HEK293 (cell line): ENCODE data around the gene SIGLEC6.

Experiments used
- CTCF ChIA-PET: fragments of 350-600 bp; formaldehyde crosslinking; extraction: SDS; loops from one replicate; lab custom pipeline; 2021; ENCODE audit warnings: antibody characterized with exemption; lab: Yijun Ruan, JAX
- POLR2A ChIA-PET: fragments of 300-600 bp; formaldehyde crosslinking; extraction: SDS; loops from one replicate; lab custom pipeline; 2020; ENCODE audit warnings: antibody characterized with exemption, inconsistent platforms; lab: Yijun Ruan, JAX
- H3K27ac ChIP-seq: fragments of 200-500 bp; sonication (Bioruptor generic); 2 replicates; pipeline ENCODE4 v1.5.1; 2014; ENCODE audit warnings: low read depth, low read length, control low read depth, inconsistent platforms; ENCODE audit errors: extremely low read depth
- H3K36me3 ChIP-seq, 2 experiments: fragments of 200-500 bp in 1 of 2; sonication (Bioruptor generic) in 1 of 2; 1 replicate in 1 of 2; 2 replicates in 1 of 2; pipeline ENCODE4 v1.5.1; 2014 to 2017; ENCODE audit warnings: inconsistent platforms in 2 of 2, low read length in 2 of 2; ENCODE audit not compliant: control insufficient read depth in 2 of 2, insufficient read depth in 1 of 2
- H3K4me1 ChIP-seq: fragments of 200-500 bp; sonication (Bioruptor generic); 2 replicates; pipeline ENCODE4 v1.5.1; 2014; ENCODE audit warnings: mild to moderate bottlenecking, low read length, inconsistent platforms; ENCODE audit not compliant: control insufficient read depth, insufficient read depth
- H3K4me3 ChIP-seq: 2 replicates; pipeline ENCODE4 v1.5.1; 2011; ENCODE audit warnings: low read depth, mild to moderate bottlenecking, control low read depth, low read length, moderate library complexity
- H3K9me3 ChIP-seq: fragments of 200-500 bp; sonication (Bioruptor generic); 2 replicates; pipeline ENCODE4 v1.5.1; 2014; ENCODE audit warnings: low read depth, low read length, inconsistent platforms; ENCODE audit not compliant: control insufficient read depth, insufficient read depth
- HOXD13 ChIP-seq: sonication (generic); formaldehyde crosslinking; IDR thresholded peaks from 2 replicates; pipeline ENCODE4 v1.8.0; 2022; ENCODE audit warnings: missing genetic modification reagents, borderline replicate concordance
- PRDM1 ChIP-seq: fragments of 450-650 bp; formaldehyde crosslinking; IDR thresholded peaks from 2 replicates; pipeline ENCODE4; 2016; ENCODE audit warnings: missing biosample characterization, missing genetic modification characterization
- SCRT2 ChIP-seq: fragments of 450-650 bp; formaldehyde crosslinking; IDR thresholded peaks from 2 replicates; pipeline ENCODE4 v1.5.1; 2016; ENCODE audit warnings: missing biosample characterization, missing genetic modification characterization
- ZBTB1 ChIP-seq: fragments of 450-650 bp; formaldehyde crosslinking; IDR thresholded peaks from 2 replicates; pipeline ENCODE4 v1.5.1; 2016; ENCODE audit warnings: missing biosample characterization, missing genetic modification characterization
- ZFHX2 ChIP-seq: fragments of 450-650 bp; formaldehyde crosslinking; conservative IDR thresholded peaks from 2 replicates; pipeline ENCODE4 v1.5.1; 2016; ENCODE audit warnings: missing biosample characterization, missing genetic modification characterization
- ZNF140 ChIP-seq: fragments of 450-650 bp; formaldehyde crosslinking; IDR thresholded peaks from 2 replicates; pipeline ENCODE4 v1.5.1; 2016; ENCODE audit warnings: missing biosample characterization, missing genetic modification characterization
- ZNF2 ChIP-seq: fragments of 450-650 bp; formaldehyde crosslinking; IDR thresholded peaks from 2 replicates; pipeline ENCODE4 v1.5.1; 2016; ENCODE audit warnings: missing biosample characterization, missing genetic modification characterization
- ZNF555 ChIP-seq: fragments of 450-650 bp; formaldehyde crosslinking; conservative IDR thresholded peaks from 2 replicates; pipeline ENCODE4 v1.5.1; 2017; ENCODE audit warnings: missing biosample characterization, mild to moderate bottlenecking, missing genetic modification characterization, inconsistent platforms
- ZNF830 ChIP-seq: fragments of 450-650 bp; IDR thresholded peaks from 2 replicates; pipeline ENCODE4 v1.5.0; 2018; ENCODE audit warnings: missing biosample characterization, missing genetic modification characterization, low read depth, mild to moderate bottlenecking, moderate library complexity
- TF ChIP-seq, protein P1 (sequence below): fragments of 450-650 bp; formaldehyde crosslinking; IDR thresholded peaks from 2 replicates; pipeline ENCODE4 v1.5.1; 2016; ENCODE audit warnings: missing biosample characterization, missing genetic modification characterization
- TF ChIP-seq, protein P2 (sequence below): sonication (generic); formaldehyde crosslinking; IDR thresholded peaks from 2 replicates; pipeline ENCODE4 v1.8.1; 2022; ENCODE audit warnings: mild to moderate bottlenecking, moderate library complexity, missing genetic modification reagents

The SIGLEC6 gene

DNA sequence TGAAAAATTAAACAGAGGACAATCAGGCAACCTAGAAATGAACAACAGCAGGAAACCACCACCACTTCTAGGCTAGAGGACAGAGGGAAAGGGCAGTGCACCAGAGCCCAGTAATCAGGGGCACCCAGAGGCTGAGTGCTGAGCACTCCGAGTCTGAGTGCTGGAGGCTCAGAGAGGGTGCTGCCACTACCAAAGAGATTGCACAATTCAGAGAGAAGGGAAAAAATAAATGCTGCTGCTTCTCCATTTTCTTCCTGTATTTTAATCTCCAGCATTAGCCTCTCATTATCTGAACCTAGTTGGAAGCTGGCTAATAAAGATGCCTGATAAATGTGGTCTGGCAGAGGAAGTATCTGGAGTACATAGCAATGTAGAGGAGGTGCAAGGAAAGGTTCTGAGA lies 27.8 kb upstream of the SIGLEC6 start:
- TF ChIP-seq ZNF140 (no peak), ZBTB1 (tag by site-specific recombination) (no peak)
- TF ChIP-seq, all 188 proteins: peak for 0
- Histone ChIP-seq H3K36me3 (no peaks in the 10 kb centered on the region), H3K4me3 (no peak overlapping the region), H3K4me1 (no peaks in the 10 kb centered on the region), H3K9me3 (no peaks in the 10 kb centered on the region), H3K27ac (no peak overlapping the region)
- POLR2A ChIA-PET: no interaction called here
- CTCF ChIA-PET: no interaction called here

DNA sequence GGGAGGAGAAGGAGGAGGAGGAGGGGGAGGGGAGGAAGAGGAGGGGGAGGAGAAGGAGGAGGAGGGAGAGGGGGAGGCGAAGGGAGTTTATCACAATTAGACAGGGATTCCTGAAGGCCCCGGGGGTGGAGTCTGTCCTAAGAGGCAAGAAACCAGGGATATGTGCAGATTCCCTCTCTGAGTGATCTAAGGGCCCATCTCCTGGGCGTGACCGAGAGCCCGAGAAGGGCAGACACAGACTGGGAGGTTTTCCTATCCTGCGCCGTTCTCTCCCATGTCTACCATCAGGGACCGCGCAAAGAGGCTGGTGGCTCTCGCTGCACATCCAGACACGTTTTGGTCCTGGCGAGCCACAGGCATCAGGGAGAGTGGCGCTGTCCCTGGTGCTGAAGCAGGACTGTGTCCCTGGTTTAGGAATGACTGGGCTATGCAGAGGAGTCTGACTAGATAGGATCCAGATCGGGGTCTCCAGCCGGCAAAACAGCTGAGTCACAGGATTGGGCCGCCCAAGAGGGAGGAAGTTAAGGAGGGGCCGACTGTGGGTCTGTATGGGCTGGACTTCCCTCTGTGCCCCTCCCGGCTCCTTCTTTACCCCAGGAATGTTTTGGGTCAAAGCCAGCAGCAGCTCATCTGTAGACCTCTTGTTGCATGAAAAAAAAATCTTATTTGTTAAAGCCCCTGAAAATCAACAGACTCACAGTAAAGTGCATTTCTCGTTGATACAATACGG lies 21.7 kb upstream of the SIGLEC6 start:
- no peaks in the 10 kb centered on the region for H3K36me3 ChIP-seq
- no peak overlapping the region for H3K4me3 ChIP-seq
- H3K4me1 ChIP-seq: no peaks in the 10 kb centered on the region
- POLR2A ChIA-PET: no interaction called here
- TF ChIP-seq, protein P1, sequence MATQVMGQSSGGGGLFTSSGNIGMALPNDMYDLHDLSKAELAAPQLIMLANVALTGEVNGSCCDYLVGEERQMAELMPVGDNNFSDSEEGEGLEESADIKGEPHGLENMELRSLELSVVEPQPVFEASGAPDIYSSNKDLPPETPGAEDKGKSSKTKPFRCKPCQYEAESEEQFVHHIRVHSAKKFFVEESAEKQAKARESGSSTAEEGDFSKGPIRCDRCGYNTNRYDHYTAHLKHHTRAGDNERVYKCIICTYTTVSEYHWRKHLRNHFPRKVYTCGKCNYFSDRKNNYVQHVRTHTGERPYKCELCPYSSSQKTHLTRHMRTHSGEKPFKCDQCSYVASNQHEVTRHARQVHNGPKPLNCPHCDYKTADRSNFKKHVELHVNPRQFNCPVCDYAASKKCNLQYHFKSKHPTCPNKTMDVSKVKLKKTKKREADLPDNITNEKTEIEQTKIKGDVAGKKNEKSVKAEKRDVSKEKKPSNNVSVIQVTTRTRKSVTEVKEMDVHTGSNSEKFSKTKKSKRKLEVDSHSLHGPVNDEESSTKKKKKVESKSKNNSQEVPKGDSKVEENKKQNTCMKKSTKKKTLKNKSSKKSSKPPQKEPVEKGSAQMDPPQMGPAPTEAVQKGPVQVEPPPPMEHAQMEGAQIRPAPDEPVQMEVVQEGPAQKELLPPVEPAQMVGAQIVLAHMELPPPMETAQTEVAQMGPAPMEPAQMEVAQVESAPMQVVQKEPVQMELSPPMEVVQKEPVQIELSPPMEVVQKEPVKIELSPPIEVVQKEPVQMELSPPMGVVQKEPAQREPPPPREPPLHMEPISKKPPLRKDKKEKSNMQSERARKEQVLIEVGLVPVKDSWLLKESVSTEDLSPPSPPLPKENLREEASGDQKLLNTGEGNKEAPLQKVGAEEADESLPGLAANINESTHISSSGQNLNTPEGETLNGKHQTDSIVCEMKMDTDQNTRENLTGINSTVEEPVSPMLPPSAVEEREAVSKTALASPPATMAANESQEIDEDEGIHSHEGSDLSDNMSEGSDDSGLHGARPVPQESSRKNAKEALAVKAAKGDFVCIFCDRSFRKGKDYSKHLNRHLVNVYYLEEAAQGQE (tag by site-specific recombination): peak; percentile 97
- TF ChIP-seq, protein P2, sequence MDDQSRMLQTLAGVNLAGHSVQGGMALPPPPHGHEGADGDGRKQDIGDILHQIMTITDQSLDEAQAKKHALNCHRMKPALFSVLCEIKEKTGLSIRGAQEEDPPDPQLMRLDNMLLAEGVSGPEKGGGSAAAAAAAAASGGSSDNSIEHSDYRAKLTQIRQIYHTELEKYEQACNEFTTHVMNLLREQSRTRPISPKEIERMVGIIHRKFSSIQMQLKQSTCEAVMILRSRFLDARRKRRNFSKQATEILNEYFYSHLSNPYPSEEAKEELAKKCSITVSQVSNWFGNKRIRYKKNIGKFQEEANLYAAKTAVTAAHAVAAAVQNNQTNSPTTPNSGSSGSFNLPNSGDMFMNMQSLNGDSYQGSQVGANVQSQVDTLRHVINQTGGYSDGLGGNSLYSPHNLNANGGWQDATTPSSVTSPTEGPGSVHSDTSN (CRISPR knock-in tag): peak; percentile 90
- TF ChIP-seq ZNF555 (tag by site-specific recombination): no peak
- peak; percentile 45; the same call in 1 of the 2 replicates for TF ChIP-seq SCRT2 (tag by site-specific recombination)
- no peak for TF ChIP-seq ZFHX2 (tag by site-specific recombination)
- TF ChIP-seq HOXD13 (CRISPR knock-in tag): 0 out of 2 replicates have a peak, but pooled peaks have one; percentile 37
- no peak for TF ChIP-seq ZNF2 (tag by site-specific recombination)
- H3K27ac ChIP-seq: no peak overlapping the region
- H3K9me3 ChIP-seq: no peaks in the 10 kb centered on the region
- CTCF ChIA-PET: interaction anchor here (1.3 to 2.0 kb wide), 3 partner anchors 38 to 132 kb away, joined by 3 to 13 read pairs (median 4); no protein-coding TSS in a partner anchor

DNA sequence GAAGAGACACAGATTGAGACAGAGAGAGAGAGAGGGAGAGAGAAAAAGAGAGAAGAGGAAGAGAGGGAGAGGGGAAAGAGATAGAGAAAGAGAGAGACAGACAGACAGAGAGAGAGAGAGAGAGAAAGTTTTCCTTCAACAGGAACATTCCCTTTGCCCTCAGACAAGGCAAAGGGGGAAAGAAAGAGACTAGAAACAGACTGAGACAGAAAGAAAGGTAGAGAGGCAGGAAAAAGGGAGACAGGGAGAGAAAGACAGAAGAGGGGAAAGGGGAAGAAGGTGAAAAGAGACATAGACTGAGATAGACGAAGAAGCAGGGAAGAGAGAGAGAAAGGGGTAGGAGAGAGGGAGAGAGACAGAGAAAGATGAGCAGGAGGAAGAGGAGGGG lies 21.1 kb upstream of the SIGLEC6 start:
- CTCF ChIA-PET: interaction anchor here (1.0 kb wide), 1 partner anchor 56 kb away, joined by 4 read pairs; no protein-coding TSS in a partner anchor
- Histone ChIP-seq H3K27ac (no peak overlapping the region), H3K36me3 (no peaks in the 10 kb centered on the region), H3K4me3 (no peak overlapping the region), H3K4me1 (no peaks in the 10 kb centered on the region), H3K9me3 (no peaks in the 10 kb centered on the region)
- POLR2A ChIA-PET: no interaction called here
- TF ChIP-seq PRDM1 (tag by site-specific recombination): peak; percentile 42; the same call in 1 of the 2 replicates
- no peak for TF ChIP-seq ZNF830
